CD1c-positive myeloid dendritic cell (primary cell): ENCODE data around the gene GPR3.
A peak's percentile ranks its signal among the peaks of the same experiment; 100 is the strongest.
"Not testable (repeated sequence)": the region's sequence is repeated elsewhere in the genome, so short reads cannot be mapped to it uniquely, and the experiment has no call there.

Source experiments
- DNase-seq: peaks from one replicate; pipeline ENCODE4 v3.0.0-alpha.2; 2016; ENCODE audit errors: extremely low spot score

The GPR3 gene

DNA sequence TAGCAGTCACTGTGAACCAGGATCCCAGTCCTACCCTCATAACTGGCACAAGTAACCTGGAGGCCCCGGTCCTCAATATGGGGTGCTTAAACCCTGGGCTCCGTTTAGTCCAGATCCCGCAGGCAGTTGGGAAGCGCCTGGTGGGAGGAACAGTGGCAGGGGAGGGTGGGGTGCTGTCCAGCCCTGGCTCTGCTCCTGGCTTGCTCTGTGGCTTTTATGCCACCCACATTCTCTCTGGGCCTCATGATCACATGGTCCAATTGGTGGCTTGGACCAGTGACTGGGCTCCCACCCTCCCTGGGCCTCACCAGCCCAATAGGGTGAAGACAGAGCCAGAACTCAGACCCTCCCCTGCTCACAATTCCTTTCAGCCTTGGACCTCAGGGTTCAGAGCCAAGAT is 12.2 kb upstream of the GPR3 start:
- DNase-seq = no peak

DNA sequence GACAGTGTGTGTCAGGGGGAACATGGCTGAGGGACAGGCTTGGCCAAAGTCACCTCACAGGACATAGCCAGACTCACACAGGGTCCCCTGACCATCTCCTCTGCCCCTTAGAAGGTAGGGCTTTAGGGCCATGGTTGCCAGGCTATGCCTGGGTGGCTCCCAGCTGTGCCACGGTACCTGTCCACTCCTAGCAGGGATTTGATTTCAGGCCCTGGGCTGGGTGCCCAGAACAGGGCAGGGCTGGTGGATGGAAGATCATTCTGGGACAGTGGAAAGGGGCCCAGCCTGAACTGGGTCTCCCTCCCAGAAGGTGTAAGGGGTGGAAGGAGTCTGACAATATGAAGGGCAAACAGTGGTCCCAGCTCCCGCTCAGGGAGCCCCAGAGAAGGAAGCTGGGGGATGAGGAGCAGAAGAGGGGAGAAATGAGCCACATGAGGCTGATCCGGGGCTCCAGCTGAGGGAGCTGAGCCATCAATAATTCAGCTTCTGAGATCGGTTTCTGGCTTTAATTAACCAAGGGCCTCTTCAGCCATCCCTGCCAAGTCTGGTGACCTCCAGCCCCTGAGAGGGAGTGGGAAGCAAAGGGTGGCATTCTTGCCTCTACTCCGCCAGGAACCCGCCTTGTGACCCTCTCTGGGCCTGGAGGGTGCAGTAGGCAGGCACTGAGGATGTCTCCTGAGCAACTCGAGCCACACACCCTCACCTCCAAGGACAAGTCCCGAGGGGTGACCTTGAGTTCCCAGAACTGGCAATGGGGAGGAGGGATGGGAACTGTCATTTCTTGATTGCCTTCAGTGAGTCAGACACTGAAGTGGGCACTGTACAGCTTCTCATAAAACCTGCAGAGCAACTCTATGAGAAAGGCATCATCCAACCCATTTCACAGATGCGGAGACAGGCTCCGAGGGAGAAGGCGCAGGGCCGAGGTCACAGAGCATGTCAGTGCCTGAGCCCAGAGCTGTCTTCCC is 11.4 kb upstream of the GPR3 start:
- DNase-seq = no peak

DNA sequence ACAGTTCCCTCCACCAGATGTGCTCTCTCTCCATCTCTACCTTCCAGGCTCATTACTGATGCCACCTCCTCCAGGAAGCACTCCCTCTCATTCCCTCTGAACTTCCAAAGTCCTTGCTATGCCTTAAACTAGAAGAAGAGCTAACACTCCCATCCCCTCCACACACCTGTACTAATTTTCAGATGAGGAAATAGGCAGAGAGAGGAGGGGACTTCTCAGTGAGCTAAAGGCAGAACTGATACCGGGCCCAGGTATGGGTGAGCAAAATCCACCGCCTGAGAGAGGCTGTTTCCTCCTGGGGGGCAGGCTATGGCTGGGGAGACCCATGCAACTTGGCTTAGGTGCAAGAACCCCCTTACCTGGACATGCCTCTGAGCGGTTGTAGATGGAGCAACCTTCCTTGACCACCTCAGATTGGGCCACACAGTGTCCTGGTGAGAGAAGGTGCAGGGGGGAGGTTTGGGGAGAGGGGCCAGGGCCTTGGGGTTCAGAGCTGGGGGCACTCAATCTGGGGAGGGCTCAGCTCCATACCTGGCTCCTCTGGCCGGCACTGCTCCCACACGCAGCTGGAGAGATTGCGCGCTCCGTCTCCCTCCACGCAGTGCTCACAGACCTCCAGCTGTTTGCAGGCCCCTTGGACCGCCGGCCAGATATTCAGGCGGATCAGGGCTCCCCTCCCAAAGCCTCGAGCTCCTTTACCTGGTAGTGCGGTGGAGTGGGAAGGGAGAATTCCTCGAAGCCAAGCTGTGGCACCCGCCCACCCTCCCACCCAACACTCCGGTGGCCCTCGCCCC is 10.3 kb upstream of the GPR3 start:
- no peak for DNase-seq

DNA sequence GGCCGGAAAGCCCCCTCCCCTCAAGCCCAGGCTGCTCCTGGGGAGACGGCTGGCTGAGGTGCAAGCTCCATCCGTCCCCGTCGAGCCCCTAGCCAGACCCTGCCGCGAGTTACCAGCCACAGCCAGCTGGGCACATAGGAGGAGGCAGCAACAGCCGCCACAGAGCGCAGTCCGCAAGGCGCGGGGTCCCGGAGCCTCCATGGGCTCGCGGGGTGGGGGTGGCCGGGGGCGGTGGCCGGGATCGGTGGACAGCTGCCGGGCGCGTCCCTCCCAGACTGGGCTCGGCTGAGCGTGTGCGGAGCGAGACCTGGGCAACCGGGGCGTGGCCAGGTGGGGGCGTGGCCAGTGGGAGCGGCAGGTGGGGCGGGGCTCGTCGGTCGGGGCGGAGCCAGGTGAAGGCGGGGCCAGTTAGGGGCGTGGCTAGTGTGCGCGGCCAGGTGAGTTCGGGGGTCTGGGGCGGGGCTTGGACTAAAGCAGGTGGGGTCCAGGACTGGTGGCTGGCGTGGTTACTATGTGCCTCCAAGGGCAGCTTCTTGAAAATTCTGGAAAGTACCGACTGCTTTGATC is 9.3 kb upstream of the GPR3 start, which contains the start of gene CD164L2:
Gene CD164L2 (minus strand): TSS at position 295 of the 567 bp plus-strand sequence. CDS start 94 bp downstream, at position 201.
- no peak for DNase-seq

DNA sequence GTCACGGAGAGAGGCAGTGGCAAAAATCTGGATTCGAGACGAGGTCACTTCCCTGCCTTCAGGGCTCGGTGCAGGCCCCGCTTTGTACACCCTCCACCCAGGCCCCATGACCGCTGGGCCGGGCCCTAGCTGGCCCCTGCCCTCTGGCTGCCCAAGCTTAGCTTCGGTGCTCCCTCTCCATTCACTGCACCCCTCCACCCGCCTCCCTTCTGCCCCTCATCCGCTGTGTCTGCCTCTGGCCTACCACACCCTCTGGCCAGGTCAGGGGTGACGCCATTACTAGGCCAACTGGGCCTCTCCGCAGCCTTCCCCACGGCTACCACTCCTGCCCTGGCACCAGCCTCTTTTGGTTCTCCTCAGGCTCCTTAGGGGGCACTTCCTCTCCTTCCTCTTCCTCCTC is 8.8 kb upstream of the GPR3 start:
- no peak for DNase-seq

DNA sequence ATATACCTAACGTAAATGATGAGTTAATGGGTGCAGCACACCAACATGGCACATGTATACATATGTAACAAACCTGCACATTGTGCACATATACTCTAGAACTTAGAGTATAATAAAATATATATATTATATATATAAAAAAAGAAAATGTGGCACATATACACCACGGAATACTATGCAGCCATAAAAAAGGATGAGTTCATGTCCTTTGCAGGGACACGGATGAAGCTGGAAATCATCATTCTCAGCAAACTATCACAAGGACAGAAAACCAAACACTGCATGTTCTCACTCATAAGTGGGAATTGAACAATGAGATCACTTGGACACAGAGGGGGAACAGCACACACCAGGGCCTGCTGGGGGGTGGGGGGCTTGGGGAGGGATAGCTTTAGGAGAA is 7.6 kb upstream of the GPR3 start:
- DNase-seq = not testable (repeated sequence)

DNA sequence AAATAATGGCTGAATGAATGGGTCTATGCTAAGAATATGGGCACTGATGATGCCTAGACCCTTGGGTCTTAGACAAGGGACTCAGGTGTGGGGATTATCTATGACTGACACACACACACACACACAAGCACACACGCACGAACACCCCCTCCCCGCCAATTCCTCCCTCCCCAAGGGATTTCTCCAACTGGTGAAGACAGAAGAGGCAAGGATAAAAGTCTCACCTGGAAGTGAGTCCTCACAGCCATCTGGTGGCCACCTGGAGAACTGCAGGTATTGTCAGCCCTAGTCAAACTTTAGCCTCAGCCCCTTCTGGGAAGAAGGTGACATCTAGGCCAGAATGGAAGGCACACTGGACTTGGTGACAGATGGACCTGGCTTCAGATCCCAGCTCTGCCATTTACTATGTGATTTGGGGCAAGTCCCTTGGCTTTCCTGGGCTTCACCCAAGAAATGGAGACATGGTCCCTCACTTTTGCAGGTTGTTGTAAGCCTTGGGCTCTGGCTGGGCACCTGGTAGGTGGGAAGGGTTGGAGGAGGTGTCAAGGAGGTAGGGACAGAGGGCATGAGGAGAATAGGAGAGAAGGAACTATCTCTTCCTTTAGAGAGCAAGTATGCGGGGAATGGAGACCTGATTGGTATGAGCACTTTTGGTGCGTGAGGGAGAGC is 4.0 kb upstream of the GPR3 start:
- peak; percentile 56 for DNase-seq

DNA sequence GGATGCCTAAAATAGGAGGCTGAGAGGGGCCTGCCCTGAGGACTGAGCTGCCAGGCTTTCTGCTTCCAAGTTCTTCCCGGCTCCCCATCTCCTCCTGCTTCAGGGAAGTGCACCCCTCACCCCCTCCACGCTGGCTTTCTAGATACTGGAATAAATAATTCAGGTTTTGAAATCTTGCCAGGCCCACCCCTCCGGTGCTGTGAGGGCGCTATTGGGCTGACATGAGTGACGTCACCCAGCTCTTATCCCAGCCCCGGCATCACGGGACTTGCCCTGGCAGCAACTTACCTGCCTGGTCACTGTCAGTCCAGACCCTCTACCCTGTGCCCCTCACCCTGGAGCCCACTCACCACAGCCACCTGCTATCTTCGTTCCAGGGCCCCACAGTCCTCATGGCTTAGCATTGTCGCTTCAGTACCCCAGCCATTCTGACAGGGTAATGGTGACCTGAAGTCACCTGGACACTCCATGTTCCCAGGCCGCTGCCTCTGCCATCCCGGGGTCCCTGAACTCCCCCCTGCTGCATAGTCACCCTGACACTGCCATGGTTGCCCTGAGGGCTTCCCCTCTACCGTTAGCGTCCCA is 819 bp upstream of the GPR3 start:
- DNase-seq = no peak

DNA sequence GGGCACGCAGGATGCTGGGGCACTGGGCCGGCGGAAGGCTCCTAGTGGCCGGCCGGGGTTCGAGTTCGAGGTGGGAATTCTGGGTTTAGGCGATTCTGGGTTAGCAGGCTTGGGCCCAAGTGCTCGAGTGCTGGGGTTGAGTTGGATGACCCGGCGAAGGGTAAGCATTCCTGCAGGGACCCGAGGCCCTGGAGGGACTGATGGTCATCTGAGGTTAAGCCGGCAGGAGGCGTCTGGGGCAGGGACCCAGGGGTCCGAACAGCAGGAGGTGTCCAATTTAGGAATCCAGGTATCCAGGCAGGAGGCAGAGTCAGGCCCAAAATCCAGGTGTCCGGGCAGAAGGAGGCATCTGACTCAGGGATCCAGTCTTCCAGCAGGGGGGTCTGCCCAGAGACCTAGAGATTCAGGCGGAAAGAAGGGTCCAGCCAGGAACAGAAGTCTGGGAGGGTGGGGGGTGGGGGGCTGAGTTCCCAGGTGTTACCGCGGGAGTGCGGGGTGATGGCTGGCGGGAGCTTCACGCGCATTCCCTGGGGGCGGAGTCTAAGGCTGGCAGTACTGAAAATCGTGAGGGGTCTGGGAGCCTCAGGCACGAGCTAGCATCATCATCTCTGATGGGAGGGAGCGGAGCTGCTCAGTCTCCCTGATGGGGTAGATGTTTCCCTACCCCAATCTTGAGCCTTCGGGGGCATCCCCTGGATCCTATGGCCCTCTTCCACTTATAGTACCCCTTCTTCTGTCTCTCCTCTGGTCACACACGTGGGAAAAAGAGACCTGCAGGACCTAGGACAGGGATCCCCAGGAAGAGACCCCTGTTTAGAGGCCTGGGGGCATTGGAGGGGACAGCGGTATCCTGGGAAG is 585 bp downstream of the GPR3 start:
- DNase-seq = no peak

DNA sequence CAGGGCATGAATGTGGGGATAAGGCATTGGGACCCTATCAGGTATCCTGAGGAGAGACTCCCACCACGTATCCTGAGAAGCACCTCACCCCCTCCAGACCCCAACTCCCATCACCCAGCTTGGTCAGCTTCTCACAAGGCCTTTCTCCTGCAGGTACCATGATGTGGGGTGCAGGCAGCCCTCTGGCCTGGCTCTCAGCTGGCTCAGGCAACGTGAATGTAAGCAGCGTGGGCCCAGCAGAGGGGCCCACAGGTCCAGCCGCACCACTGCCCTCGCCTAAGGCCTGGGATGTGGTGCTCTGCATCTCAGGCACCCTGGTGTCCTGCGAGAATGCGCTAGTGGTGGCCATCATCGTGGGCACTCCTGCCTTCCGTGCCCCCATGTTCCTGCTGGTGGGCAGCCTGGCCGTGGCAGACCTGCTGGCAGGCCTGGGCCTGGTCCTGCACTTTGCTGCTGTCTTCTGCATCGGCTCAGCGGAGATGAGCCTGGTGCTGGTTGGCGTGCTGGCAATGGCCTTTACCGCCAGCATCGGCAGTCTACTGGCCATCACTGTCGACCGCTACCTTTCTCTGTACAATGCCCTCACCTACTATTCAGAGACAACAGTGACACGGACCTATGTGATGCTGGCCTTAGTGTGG is 1.3 kb downstream of the GPR3 start:
- no peak for DNase-seq

DNA sequence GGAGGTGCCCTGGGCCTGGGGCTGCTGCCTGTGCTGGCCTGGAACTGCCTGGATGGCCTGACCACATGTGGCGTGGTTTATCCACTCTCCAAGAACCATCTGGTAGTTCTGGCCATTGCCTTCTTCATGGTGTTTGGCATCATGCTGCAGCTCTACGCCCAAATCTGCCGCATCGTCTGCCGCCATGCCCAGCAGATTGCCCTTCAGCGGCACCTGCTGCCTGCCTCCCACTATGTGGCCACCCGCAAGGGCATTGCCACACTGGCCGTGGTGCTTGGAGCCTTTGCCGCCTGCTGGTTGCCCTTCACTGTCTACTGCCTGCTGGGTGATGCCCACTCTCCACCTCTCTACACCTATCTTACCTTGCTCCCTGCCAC is 1.8 kb downstream of the GPR3 start:
- no peak for DNase-seq

DNA sequence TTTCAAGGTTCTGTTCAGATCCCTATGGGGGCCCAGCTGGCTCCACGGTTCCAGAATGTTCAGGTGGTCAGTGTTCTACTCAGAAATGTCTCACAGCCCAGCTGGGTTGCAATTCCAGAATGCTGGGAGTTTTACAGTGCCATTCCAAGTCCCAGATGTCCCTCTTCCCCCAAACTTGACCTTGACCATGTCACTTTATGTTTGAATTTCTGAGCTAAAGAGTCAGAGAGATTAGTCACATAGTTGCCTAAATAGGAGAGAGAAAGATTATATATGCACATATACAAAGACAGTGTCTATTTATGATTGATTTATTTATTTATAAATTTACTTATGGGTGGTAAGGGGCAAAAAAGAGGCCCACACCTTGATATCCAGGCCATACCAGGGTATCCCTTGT is 2.5 kb downstream of the GPR3 start:
- no peak for DNase-seq

DNA sequence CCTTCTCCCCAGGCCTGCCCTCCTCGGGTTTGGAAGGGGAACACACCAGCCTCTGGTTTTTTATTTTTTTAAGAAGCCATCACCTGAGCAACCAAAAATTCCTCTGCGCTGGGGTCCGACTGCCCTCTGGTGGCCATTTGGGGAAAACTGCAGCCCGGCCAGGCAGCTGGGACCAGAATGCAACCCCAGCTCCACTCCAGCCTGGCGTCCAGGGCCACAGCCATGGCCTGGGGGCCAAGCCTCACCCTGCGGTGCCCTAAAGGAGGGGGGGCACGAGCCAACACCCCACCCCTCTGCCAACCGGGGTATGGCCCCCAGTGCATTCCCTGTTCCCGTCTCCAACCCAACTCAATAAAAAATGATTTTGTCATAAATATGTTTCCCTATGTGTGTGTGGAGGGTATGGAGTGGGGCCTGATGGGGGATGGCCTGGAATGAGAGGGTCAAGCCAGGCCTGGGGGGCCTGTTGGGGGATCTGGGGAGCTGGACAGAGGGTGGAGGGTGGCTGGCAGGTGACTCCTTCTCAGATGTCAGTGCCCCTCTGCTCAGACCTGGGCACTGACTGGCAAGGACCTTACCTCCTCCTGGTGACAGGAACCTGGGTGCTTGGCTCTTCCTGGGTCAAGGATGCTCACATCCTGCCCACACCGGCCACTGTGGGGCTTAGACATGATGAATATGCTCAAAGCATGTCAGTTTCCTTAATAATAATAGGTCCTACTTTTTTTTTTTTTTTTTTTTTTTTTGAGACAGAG is 3.2 kb downstream of the GPR3 start:
- peak; percentile 84 for DNase-seq

DNA sequence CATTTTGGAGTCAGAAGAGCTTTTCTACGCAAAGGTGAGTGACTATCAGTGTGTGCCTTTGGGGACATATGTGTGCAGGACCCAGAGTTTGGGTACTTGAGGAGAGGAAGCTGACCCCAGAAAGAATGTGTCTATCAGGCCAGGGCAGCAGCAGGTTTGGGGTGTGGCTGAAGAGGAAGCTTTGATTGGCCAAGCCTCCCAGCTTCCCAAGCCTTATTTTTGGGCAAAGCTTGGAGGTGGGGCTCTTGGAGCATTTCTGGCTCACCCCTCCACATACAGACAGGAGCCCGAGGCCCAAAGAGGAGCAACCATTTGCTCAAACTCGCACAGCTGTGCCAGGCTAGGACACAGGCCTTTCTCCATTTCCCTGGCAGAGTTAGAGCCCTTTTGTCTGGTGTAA is 4.7 kb downstream of the GPR3 start:
- no peak for DNase-seq

DNA sequence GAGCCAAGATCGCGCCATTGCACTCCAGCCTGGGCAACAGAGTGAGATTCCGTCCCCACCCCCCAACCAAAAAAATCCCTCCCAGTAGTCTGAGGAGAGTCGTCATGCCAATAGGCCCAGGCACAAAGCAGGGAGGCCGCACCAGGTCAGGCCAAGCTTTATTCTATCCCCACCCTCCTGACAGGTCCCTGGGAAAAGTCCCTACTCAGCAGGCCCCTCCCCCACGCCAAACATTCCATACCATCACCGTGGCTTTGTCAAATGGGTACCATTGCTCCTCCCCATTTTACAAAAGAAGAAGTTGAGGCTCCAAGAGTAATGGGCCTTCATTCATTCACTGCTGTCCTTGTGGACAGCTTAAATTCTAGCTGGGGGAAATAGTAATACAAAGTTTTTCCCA is 5.3 kb downstream of the GPR3 start:
- DNase-seq = no peak

DNA sequence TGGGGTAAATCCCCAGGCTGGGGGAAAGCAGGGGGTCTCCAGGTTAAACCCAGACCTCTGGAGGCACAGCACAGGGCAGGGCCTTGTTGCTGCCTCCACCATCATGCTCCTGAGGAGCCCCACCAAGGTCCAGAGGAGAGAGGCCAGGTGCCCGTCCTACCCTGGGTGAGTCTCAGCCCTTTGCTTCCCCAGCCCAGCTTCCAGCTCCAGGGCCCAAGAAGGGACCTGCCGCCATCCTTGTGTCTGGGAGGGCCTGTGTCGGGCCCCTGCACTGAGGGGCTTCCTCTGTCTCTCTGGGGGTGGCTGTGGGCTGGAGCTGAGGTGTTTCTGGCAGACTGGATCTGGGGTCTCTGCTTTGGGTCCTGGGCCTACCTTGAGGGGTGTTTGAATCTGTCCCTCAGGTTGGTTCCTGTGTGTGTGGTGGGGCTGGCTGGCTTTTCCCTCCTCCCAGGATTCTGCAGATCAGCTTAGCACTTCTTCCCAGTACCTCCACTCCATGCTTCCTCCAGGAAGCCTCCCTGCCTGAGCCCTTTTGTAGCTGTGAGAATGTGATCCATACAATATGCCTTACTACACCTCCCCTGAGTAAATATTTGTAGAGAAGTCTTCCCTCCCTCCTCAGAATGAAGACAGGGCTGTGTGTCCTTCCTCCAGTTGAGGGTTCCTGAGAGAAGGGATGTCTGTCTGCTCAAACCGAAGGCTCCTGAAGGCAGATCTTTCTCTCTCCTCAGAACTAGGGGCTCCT is 6.2 kb downstream of the GPR3 start:
- DNase-seq = no peak

DNA sequence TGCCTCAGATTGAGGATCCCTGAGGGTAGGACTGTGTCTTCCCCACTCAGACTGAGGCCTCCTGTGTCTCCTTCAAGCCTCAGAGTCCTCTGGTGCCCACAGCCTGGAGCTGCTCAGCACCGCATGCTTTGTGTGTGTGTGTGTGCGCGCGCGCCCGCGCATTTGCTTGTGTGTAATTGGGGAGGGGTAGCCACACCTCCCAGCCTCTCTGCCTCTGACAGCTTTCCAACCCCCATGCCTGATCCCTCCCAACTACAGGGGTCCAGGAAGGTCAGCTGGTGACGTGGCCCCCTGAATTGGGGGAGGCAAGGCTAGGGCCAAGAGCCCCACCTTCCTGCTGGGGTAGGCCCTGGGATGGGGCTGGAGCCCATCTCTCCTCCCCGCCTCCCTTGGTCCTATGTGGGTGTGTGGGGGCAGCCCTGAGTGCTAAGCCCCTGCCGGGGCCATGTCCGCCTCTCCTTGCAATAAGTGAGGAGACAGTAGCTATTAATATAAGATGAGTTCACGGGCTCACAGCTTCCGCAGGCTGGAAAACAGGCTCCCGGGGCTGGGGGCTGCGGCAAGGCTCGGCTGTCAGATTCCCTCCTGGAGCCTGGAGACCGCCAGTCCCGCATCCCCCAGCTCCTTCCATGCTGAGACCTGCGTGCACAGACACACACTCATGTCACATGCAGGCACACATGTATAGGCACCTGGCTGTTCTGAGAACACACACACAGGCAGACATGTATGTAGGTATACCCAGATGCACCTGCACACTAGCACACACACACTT is 7.0 kb downstream of the GPR3 start:
- no peak for DNase-seq
